Measurements from ENCODE around the gene SUGCT. TPM values are rescaled to one million over a fixed set of nuclear protein-coding genes. Genes with fewer than 3 reads are reported as not detected.

The SUGCT gene
- total and polyA plus RNA-seq, 4 donors, result 2.4 to 5.3 (median 3.3) TPM

DNA sequence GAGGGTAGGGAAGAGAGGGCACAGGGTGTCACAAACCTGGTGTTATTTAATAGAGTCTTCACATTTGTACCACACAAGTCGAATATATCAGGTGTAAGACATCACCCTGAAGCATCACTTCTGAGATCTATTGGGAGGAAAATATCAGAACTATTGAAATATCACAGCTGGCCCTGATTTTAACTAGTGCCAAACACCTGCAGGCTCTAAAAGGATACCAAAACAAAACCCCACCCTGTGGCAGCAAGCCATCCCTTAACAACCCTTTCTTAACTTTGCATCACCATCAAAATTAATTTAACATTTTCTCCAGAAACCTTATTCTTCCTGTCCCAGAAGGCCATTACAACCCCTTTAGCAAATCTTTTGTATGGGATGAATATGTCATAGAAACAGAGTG, 365.4 kb downstream of the SUGCT start:
- no peaks in the 10 kb centered on the region for H3K36me3 ChIP-seq (ENCODE audit: control insufficient read depth, insufficient read depth, low read length)
- H3K9me3 ChIP-seq (ENCODE audit: control insufficient read depth, insufficient read depth, low read length), result no peaks in the 10 kb centered on the region
- no peak overlapping the region for H3K4me3 ChIP-seq (ENCODE audit: low read depth, low read length)
- WGBS (ENCODE audit: insufficient coverage), result no CpG with 5 or more reads among the region's 1 CpG
- no peaks in the 10 kb centered on the region for H3K27me3 ChIP-seq (ENCODE audit: control insufficient read depth, insufficient read depth, low read length)
- DNase-seq (ENCODE audit: low read depth in 4 of 6, low spot score in 6 of 6), result no peak
- no peaks in the 10 kb centered on the region for H3K4me1 ChIP-seq (ENCODE audit: control insufficient read depth, insufficient read depth, low read length)
- no peak overlapping the region for H3K27ac ChIP-seq (ENCODE audit: low read depth, low read length)

DNA sequence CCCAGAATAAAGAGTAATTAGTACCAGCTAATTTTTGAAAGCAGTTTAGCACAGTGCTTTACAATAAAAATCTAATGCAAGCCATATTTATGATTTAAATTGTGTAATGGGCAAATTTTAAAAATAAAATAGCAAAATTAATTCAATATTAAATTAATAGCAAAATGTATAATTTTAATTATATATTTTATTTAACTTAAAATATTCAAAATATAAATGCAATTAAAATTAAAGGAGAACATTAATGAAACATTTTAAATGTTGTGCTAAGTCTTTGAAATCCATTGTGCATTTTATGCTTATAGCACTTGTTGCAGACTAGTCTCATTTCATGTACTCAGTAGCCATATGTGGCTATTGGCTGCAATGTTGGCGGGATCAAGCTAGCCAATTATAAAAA, 367.6 kb downstream of the SUGCT start:
- H3K4me1 ChIP-seq (ENCODE audit: control insufficient read depth, insufficient read depth, low read length), result no peaks in the 10 kb centered on the region
- H3K4me3 ChIP-seq (ENCODE audit: low read depth, low read length), result no peak overlapping the region
- peaks cover 2% of the 10 kb centered on the region for H3K9me3 ChIP-seq (ENCODE audit: control insufficient read depth, insufficient read depth, low read length)
- no peak overlapping the region for H3K27ac ChIP-seq (ENCODE audit: low read depth, low read length)
- DNase-seq (ENCODE audit: low read depth in 4 of 6, low spot score in 6 of 6), result no peak
- no peaks in the 10 kb centered on the region for H3K36me3 ChIP-seq (ENCODE audit: control insufficient read depth, insufficient read depth, low read length)
- H3K27me3 ChIP-seq (ENCODE audit: control insufficient read depth, insufficient read depth, low read length), result no peaks in the 10 kb centered on the region
- WGBS (ENCODE audit: insufficient coverage), result no CpG with 5 or more reads among the region's 1 CpG

DNA sequence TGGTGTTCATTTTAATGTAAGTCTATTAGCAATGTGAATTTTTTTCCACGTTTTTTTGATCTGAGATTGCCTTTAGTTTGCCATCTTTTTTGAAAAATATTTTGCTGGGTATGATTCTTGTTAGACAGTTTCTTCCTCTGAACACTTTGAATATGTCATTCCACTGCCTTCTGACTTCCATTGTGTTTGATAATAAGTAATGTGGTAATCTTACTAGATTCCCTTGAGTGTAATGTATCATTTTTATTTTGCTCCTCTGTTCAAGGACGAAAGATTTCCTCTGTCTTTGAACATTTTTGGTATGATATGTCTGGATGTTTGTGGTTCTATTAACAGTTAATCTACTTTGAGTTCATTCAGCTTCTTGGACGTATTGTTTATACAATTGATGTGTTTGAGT, 371.4 kb downstream of the SUGCT start:
- Histone ChIP-seq H3K4me1 (ENCODE audit: control insufficient read depth, insufficient read depth, low read length) (no peaks in the 10 kb centered on the region), H3K36me3 (ENCODE audit: control insufficient read depth, insufficient read depth, low read length) (no peaks in the 10 kb centered on the region), H3K9me3 (ENCODE audit: control insufficient read depth, insufficient read depth, low read length) (peaks cover 2% of the 10 kb centered on the region), H3K27ac (ENCODE audit: low read depth, low read length) (no peak overlapping the region), H3K4me3 (ENCODE audit: low read depth, low read length) (no peak overlapping the region), H3K27me3 (ENCODE audit: control insufficient read depth, insufficient read depth, low read length) (no peaks in the 10 kb centered on the region)
- no CpG with 5 or more reads among the region's 3 CpGs for WGBS (ENCODE audit: insufficient coverage)
- no peak for DNase-seq (ENCODE audit: low read depth in 4 of 6, low spot score in 6 of 6)

DNA sequence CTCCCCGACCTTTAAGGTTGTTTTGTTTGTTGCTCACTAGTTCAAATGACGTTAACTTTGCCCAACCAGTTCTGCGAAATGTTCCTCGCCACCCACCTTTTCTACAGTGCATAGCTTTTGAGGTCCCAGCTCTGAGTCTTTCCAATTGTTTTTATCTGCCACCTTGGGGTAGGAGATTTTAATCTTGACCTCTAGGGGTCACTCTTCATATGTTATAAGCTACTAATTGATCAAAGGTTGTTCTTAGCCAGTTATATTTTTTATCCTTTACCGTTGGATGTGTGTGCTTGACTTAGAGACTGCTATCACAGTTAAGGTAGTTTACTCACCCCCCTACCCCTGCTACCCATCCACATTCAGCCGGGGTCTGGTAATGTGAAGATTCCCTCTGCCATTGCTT, 372.4 kb downstream of the SUGCT start:
- Histone ChIP-seq H3K27me3 (ENCODE audit: control insufficient read depth, insufficient read depth, low read length) (no peaks in the 10 kb centered on the region), H3K36me3 (ENCODE audit: control insufficient read depth, insufficient read depth, low read length) (no peaks in the 10 kb centered on the region), H3K4me3 (ENCODE audit: low read depth, low read length) (no peak overlapping the region), H3K9me3 (ENCODE audit: control insufficient read depth, insufficient read depth, low read length) (peaks cover 2% of the 10 kb centered on the region), H3K27ac (ENCODE audit: low read depth, low read length) (no peak overlapping the region), H3K4me1 (ENCODE audit: control insufficient read depth, insufficient read depth, low read length) (no peaks in the 10 kb centered on the region)
- DNase-seq (ENCODE audit: low read depth in 4 of 6, low spot score in 6 of 6), result no peak
- WGBS (ENCODE audit: insufficient coverage), result no CpG with 5 or more reads among the region's 6 CpGs

DNA sequence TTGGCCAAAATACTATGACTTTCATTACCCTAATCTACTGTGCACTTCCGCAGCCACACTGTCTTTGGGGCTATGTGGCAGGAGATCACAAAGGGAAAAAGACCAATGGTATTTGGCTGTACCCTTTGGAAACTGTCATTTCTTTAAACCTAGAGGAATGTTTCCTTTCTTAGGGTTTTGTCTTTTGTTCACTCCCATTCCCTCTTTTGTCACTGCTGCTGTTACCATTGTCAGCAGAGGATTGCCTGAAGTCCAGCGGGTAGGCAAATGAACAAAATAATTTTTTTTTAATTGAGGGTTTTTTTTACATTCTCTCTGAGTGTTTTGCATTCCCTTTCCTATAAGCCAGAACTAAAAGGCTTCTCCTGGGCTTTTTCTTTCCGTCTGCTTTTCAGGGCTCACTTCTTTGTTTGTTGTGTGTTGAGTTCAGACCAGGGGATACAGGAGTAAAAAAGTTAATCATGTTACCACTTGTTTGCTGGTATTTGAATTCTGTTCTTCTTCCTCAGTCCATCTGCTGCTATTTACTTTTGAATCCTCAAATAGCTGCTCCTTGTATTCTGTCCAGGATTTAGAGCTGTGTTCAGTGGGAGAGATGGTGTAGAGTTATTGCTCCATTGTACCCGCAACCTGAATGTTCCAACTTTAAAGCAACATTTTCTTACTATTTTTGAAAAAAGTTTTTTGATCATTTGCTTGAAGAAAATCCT, 374.6 kb downstream of the SUGCT start:
- Histone ChIP-seq H3K4me1 (ENCODE audit: control insufficient read depth, insufficient read depth, low read length) (no peaks in the 10 kb centered on the region), H3K27ac (ENCODE audit: low read depth, low read length) (no peak overlapping the region), H3K36me3 (ENCODE audit: control insufficient read depth, insufficient read depth, low read length) (no peaks in the 10 kb centered on the region), H3K27me3 (ENCODE audit: control insufficient read depth, insufficient read depth, low read length) (no peaks in the 10 kb centered on the region), H3K4me3 (ENCODE audit: low read depth, low read length) (no peak overlapping the region), H3K9me3 (ENCODE audit: control insufficient read depth, insufficient read depth, low read length) (peaks cover 2% of the 10 kb centered on the region)
- peak in 2 of 6 donors; percentile 4 to 6 for DNase-seq (ENCODE audit: low read depth in 4 of 6, low spot score in 6 of 6)
- no CpG with 5 or more reads among the region's 4 CpGs for WGBS (ENCODE audit: insufficient coverage)

DNA sequence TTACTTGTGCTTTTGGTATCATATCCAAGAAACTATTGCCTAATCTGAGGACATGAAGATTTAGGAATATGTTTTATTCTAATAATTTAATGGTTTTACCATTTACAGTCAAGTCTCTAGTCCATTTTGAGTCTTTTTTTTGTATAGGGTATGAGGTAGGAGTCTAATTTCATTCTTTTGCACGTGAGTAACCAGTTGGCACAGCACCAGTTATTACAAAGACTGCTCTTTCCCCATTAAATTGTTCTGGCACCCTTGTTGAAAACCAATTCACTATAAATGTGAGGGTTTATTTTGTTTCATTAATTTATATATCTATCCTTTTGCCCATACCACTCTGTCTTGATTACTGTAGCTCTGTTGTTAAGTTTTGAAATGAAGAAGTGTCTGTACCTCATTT, 381.6 kb downstream of the SUGCT start:
- no CpG with 5 or more reads among the region's 1 CpG for WGBS (ENCODE audit: insufficient coverage)
- Histone ChIP-seq H3K27me3 (ENCODE audit: control insufficient read depth, insufficient read depth, low read length) (no peaks in the 10 kb centered on the region), H3K36me3 (ENCODE audit: control insufficient read depth, insufficient read depth, low read length) (no peaks in the 10 kb centered on the region), H3K4me1 (ENCODE audit: control insufficient read depth, insufficient read depth, low read length) (no peaks in the 10 kb centered on the region), H3K4me3 (ENCODE audit: low read depth, low read length) (no peak overlapping the region), H3K27ac (ENCODE audit: low read depth, low read length) (no peak overlapping the region), H3K9me3 (ENCODE audit: control insufficient read depth, insufficient read depth, low read length) (no peaks in the 10 kb centered on the region)
- no peak for DNase-seq (ENCODE audit: low read depth in 4 of 6, low spot score in 6 of 6)

DNA sequence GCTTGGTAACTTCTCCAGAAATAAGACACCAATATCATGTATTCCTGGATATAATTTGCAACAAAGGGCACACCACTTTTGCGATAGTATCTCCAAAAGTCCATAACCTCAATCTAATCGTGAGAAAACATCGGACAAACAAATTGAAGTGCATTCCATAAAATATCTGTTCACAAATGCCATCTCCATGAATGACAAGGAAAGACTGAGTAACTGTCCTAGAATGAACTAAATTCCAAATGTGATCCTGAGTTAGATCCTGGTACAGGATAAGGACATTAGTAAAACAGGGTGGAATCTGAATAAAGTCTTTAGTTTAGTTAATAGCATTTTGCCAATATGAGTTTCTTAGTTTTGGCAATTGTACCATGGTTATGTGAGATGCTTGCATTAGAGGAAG, 384.2 kb downstream of the SUGCT start:
- H3K27me3 ChIP-seq (ENCODE audit: control insufficient read depth, insufficient read depth, low read length), result no peaks in the 10 kb centered on the region
- H3K27ac ChIP-seq (ENCODE audit: low read depth, low read length), result no peak overlapping the region
- no peaks in the 10 kb centered on the region for H3K4me1 ChIP-seq (ENCODE audit: control insufficient read depth, insufficient read depth, low read length)
- no peaks in the 10 kb centered on the region for H3K36me3 ChIP-seq (ENCODE audit: control insufficient read depth, insufficient read depth, low read length)
- 100% methylated on average over 3 of the region's 3 CpGs for WGBS (ENCODE audit: insufficient coverage)
- H3K4me3 ChIP-seq (ENCODE audit: low read depth, low read length), result no peak overlapping the region
- no peaks in the 10 kb centered on the region for H3K9me3 ChIP-seq (ENCODE audit: control insufficient read depth, insufficient read depth, low read length)
- DNase-seq (ENCODE audit: low read depth in 4 of 6, low spot score in 6 of 6), result no peak

DNA sequence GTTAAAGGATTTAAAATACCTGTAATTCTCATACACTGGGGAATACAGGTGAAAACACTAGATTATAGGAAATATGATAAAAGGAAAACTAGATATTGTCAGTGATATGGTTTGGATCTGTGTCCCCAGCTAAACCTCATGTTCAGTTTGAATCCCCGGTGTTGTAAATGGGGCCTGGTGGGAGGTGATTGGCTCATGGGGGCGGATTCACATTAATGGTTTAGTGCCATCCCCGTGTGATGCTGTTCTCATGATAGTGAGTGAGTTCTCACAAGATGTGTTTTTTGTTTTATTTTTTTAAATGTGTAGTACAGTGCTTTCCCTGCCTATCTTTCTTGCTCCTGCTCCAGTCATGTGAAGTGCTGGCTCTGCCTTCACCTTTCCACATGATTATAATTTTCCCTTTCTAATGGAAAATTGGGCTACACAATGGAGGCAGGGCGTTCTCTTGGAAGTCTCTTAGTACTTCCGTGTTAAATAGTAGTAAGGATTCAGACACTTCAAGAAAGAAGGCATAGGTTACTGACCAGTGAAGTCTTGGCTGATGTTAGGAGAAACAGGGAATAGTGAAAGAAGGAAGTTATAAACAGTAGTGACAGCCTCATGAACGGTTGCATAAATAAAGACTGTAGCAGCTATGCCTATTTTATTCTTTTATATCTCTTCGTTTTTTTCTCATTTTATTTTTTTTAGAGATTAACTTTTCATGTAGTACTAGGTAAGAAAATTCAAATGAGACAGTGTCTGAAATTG, 386.4 kb downstream of the SUGCT start:
- WGBS (ENCODE audit: insufficient coverage), result 80% methylated on average over 4 of the region's 7 CpGs
- no peaks in the 10 kb centered on the region for H3K36me3 ChIP-seq (ENCODE audit: control insufficient read depth, insufficient read depth, low read length)
- H3K4me3 ChIP-seq (ENCODE audit: low read depth, low read length), result no peak overlapping the region
- H3K27me3 ChIP-seq (ENCODE audit: control insufficient read depth, insufficient read depth, low read length), result no peaks in the 10 kb centered on the region
- H3K27ac ChIP-seq (ENCODE audit: low read depth, low read length), result no peak overlapping the region
- no peaks in the 10 kb centered on the region for H3K9me3 ChIP-seq (ENCODE audit: control insufficient read depth, insufficient read depth, low read length)
- no peaks in the 10 kb centered on the region for H3K4me1 ChIP-seq (ENCODE audit: control insufficient read depth, insufficient read depth, low read length)
- DNase-seq (ENCODE audit: low read depth in 4 of 6, low spot score in 6 of 6), result no peak

DNA sequence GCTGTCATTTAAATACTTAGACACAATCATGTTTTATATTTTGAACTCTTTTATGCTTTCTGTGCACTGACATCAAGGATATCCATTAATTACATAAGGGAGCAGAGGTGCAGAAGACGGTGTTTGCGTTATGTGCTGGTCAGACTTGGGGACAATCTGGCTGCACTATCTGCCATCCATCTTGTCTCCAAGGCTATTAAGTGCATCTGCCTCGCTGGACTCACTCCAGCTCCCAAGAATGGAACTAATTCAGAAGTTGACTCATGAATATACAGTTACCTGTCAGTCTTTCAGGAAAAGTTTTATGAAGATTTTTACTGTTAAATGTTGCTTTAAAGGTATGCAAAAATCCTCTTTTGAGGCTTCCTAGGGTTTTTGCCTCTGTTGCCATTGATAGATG, 391.0 kb downstream of the SUGCT start:
- Histone ChIP-seq H3K27me3 (ENCODE audit: control insufficient read depth, insufficient read depth, low read length) (no peaks in the 10 kb centered on the region), H3K9me3 (ENCODE audit: control insufficient read depth, insufficient read depth, low read length) (no peaks in the 10 kb centered on the region), H3K36me3 (ENCODE audit: control insufficient read depth, insufficient read depth, low read length) (no peaks in the 10 kb centered on the region), H3K27ac (ENCODE audit: low read depth, low read length) (no peak overlapping the region), H3K4me1 (ENCODE audit: control insufficient read depth, insufficient read depth, low read length) (no peaks in the 10 kb centered on the region), H3K4me3 (ENCODE audit: low read depth, low read length) (no peak overlapping the region)
- DNase-seq (ENCODE audit: low read depth in 4 of 6, low spot score in 6 of 6), result peak in 2 of 6 donors; percentile 14 to 23
- WGBS (ENCODE audit: insufficient coverage), result 20% methylated on average over 1 of the region's 3 CpGs

Measured in spinal cord (tissue), 10 donors.